Mesothelial cell of epicardium (in vitro differentiated cells): Measurements from ENCODE around the gene SH3D21. TPM values are rescaled to one million over a fixed set of nuclear protein-coding genes. Genes with fewer than 3 reads are reported as not detected.

Experiments
- DNase-seq, 2 experiments: peaks; one replicate each; pipeline ENCODE4 v3.0.0; 2021; ENCODE audit warnings: low spot score in 2 of 2; ENCODE audit not compliant: unreplicated experiment in 2 of 2
- H3K27ac Mint-ChIP-seq: 2 replicates; pipeline ENCODE4 v1.8.0; 2021; ENCODE audit warnings: mixed read lengths
- H3K27me3 Mint-ChIP-seq: 2 replicates; pipeline ENCODE4 v1.8.0; 2021; ENCODE audit warnings: low read depth, mixed read lengths
- H3K36me3 Mint-ChIP-seq: 2 replicates; pipeline ENCODE4 v1.8.0; 2021; ENCODE audit warnings: mixed read lengths
- H3K4me1 Mint-ChIP-seq: 2 replicates; pipeline ENCODE4 v1.8.0; 2021; ENCODE audit warnings: mixed read lengths
- H3K4me3 Mint-ChIP-seq: 2 replicates; pipeline ENCODE4 v1.8.0; 2021; ENCODE audit warnings: mild to moderate bottlenecking, moderate library complexity, mixed read lengths
- H3K9me3 Mint-ChIP-seq: 2 replicates; pipeline ENCODE4 v1.8.0; 2021; ENCODE audit warnings: mixed read lengths
- CTCF ChIP-seq: fragments of 200-600 bp; sonication (generic); IDR thresholded peaks from one replicate; pipeline ENCODE4 v1.5.0; 2021; ENCODE audit warnings: antibody characterized with exemption; ENCODE audit not compliant: unreplicated experiment
- total RNA-seq: library from RNA; stranded (reverse); gene quantifications from 3 replicates; pipeline ENCODE4 v1.2.1, GENCODE V29; 2021

The SH3D21 gene
- total RNA-seq, 1 donor from 2014 or later, result 47.1 TPM

- H3K4me3 Mint-ChIP-seq, result no peak overlapping the region
- DNase-seq, result no peak
- peaks cover 23% of the 10 kb centered on the region for H3K36me3 Mint-ChIP-seq
- H3K27ac Mint-ChIP-seq, result no peak overlapping the region
- peaks cover 12% of the 10 kb centered on the region for H3K4me1 Mint-ChIP-seq
- H3K9me3 Mint-ChIP-seq, result no peaks in the 10 kb centered on the region
- H3K27me3 Mint-ChIP-seq, result no peaks in the 10 kb centered on the region
- no peak for TF ChIP-seq CTCF
These were observed 36.7 kb upstream of the SH3D21 start for GRCh38 chr1:36269408-36269838.

GRCh38 chr1:36273024-36273423 is 33.1 kb upstream of the SH3D21 start:
- peak overlapping the region; percentile 58 for H3K27ac Mint-ChIP-seq
- H3K27me3 Mint-ChIP-seq, result no peaks in the 10 kb centered on the region
- no peak overlapping the region for H3K4me3 Mint-ChIP-seq
- peaks cover 7% of the 10 kb centered on the region for H3K4me1 Mint-ChIP-seq
- DNase-seq, result no peak
- peaks cover 21% of the 10 kb centered on the region for H3K36me3 Mint-ChIP-seq
- no peak for TF ChIP-seq CTCF
- H3K9me3 Mint-ChIP-seq, result no peaks in the 10 kb centered on the region

DNA sequence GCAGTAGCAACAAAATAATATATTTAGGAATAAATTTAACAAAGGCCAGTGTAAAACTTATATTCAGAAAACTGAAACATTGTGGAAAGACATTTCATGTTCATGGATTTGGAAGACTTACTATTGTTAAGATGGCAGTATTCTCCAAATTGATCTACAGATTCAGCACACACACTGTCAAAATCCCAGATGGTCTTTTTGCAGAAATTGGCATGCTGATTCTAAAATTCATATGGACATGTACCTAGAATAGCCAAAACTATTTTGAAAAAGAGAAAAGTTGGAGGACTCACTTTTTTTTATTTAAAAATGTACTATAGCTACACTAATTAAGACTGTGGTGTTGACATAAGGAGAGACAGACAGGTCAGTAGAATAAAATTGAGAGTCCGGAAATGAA is 32.0 kb upstream of the SH3D21 start:
- TF ChIP-seq CTCF, result no peak
- H3K4me3 Mint-ChIP-seq, result no peak overlapping the region
- H3K27ac Mint-ChIP-seq, result no peak overlapping the region

GRCh38 chr1:36276688-36277087 is 29.5 kb upstream of the SH3D21 start:
- Mint-ChIP-seq H3K4me1 (peaks cover 7% of the 10 kb centered on the region), H3K27me3 (no peaks in the 10 kb centered on the region), H3K27ac (no peak overlapping the region), H3K9me3 (no peaks in the 10 kb centered on the region), H3K36me3 (peaks cover 15% of the 10 kb centered on the region), H3K4me3 (no peak overlapping the region)
- no peak for TF ChIP-seq CTCF
- DNase-seq, result no peak

More for the DNA sequence above, 32.0 kb upstream of the SH3D21 start:
- DNase-seq, result no peak
- Mint-ChIP-seq H3K27me3 (no peaks in the 10 kb centered on the region), H3K4me1 (peaks cover 7% of the 10 kb centered on the region), H3K36me3 (peaks cover 17% of the 10 kb centered on the region), H3K9me3 (no peaks in the 10 kb centered on the region)

DNA sequence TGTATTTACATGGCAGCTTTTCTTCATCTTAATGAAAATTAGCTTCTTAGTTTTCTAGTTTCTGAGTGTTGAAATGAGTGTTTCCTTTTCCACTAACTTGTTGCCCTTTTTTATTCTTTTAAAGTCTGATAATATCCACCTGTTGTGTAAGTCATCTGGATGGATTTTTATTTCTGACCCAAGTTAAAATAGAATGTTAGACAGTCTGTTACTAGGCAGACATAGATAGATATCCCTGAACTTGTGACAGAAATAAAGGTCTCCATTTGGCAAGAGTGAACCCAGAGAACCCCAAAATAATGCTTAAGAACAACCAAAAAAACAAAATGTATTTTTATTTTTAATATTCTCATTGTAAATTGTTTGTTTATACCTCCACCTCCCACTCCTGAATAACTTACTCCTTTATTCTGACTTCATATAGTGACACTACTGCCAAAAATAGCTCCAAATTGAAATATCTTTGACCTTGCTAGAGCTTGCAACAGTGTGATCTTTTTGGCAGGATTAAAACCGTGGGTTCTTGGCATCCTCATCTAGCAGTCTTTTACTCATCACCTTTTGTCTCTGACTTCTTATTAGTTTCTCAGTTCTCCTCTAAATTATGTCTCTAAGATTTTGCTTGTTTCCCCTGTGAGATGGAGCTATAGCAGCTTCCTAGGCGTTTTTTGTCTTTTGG is 26.9 kb upstream of the SH3D21 start:
- peaks cover 4% of the 10 kb centered on the region for H3K4me1 Mint-ChIP-seq
- H3K27ac Mint-ChIP-seq, result peak overlapping the region; percentile 4
- H3K4me3 Mint-ChIP-seq, result no peak overlapping the region
- no peak for DNase-seq
- TF ChIP-seq CTCF, result no peak
- no peaks in the 10 kb centered on the region for H3K27me3 Mint-ChIP-seq
- no peaks in the 10 kb centered on the region for H3K9me3 Mint-ChIP-seq
- H3K36me3 Mint-ChIP-seq, result peaks cover 11% of the 10 kb centered on the region
